DOHH2 (cell line): ENCODE results near the gene AMPH.

Experiments
- EZH2phosphoT487 ChIP-seq: fragments of 200-600 bp; sonication (generic); IDR thresholded peaks from 2 replicates; pipeline ENCODE4 v1.6.1; 2017; ENCODE audit warnings: borderline replicate concordance, mild to moderate bottlenecking, antibody characterized with exemption, low read length, moderate library complexity, mixed read lengths
- TF ChIP-seq, protein P1 (sequence below): fragments of 200-600 bp; sonication (generic); IDR thresholded peaks from one replicate; pipeline ENCODE4 v1.5.1; 2014; ENCODE audit warnings: antibody characterized with exemption, mild to moderate bottlenecking, low read depth, low read length; ENCODE audit not compliant: poor library complexity, severe bottlenecking

- TF ChIP-seq, protein P1, sequence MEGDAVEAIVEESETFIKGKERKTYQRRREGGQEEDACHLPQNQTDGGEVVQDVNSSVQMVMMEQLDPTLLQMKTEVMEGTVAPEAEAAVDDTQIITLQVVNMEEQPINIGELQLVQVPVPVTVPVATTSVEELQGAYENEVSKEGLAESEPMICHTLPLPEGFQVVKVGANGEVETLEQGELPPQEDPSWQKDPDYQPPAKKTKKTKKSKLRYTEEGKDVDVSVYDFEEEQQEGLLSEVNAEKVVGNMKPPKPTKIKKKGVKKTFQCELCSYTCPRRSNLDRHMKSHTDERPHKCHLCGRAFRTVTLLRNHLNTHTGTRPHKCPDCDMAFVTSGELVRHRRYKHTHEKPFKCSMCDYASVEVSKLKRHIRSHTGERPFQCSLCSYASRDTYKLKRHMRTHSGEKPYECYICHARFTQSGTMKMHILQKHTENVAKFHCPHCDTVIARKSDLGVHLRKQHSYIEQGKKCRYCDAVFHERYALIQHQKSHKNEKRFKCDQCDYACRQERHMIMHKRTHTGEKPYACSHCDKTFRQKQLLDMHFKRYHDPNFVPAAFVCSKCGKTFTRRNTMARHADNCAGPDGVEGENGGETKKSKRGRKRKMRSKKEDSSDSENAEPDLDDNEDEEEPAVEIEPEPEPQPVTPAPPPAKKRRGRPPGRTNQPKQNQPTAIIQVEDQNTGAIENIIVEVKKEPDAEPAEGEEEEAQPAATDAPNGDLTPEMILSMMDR = no peak
- no peak for TF ChIP-seq EZH2phosphoT487
These were observed 57.1 kb downstream of the AMPH start for GRCh38 chr7:38574086-38574485.
